ENCODE data around the gene CACNA1S.

DNA sequence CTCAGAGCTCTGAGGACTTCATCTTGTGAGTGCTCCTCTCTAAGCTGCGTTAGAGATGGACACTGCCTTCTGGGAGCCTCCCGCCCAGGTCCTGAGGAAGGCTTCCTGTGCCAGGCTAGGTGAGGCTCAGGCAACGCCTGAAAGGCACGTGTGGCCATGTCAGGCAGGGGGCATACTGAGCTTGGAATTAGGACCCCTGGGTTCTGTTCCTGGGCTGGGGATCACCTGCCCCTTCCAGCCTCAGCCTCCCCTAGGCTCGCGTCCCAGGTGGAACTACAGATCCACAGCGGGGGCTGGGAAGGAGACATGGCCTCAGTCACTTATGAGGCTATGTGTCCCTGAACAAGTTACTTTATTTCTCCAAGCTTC is 24.8 kb upstream of the CACNA1S start:
- TF ChIP-seq, protein P1, sequence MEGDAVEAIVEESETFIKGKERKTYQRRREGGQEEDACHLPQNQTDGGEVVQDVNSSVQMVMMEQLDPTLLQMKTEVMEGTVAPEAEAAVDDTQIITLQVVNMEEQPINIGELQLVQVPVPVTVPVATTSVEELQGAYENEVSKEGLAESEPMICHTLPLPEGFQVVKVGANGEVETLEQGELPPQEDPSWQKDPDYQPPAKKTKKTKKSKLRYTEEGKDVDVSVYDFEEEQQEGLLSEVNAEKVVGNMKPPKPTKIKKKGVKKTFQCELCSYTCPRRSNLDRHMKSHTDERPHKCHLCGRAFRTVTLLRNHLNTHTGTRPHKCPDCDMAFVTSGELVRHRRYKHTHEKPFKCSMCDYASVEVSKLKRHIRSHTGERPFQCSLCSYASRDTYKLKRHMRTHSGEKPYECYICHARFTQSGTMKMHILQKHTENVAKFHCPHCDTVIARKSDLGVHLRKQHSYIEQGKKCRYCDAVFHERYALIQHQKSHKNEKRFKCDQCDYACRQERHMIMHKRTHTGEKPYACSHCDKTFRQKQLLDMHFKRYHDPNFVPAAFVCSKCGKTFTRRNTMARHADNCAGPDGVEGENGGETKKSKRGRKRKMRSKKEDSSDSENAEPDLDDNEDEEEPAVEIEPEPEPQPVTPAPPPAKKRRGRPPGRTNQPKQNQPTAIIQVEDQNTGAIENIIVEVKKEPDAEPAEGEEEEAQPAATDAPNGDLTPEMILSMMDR (IDR thresholded peaks at IDR 0.05; ENCODE audit: low read length): no peak
- no peak for TF ChIP-seq EZH2 (optimal IDR thresholded peaks at IDR 0.05; ENCODE audit: low read depth, low read length)

Measured in MM.1S (cell line).